ENCODE results near the gene FZR1.

Gene FZR1

DNA sequence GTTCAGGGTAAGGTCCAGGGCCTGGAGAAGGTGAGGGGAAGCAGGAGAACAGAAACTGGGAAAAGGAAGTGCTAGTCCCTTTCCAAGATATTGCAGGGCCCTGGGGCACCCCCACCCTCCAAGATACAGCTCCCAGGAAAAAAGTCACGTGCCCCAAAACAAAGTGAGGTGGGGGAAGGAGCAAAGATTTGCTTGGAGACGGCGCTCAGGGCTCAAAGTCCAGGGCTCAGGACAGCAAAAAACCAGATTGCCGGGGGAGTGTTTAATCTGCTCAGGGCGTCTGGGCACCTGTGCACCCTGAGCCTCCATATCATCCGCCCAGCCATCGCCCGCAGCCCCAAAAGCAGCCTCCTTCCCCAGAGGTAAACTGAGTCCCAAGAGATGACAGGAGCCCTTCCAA, 32.1 kb upstream of the FZR1 start:
- DNase-seq (ENCODE audit: low read depth) = no peak

GRCh38 chr19:3474614-3475013, 31.5 kb upstream of the FZR1 start:
- no peak for DNase-seq (ENCODE audit: low read depth)

DNA sequence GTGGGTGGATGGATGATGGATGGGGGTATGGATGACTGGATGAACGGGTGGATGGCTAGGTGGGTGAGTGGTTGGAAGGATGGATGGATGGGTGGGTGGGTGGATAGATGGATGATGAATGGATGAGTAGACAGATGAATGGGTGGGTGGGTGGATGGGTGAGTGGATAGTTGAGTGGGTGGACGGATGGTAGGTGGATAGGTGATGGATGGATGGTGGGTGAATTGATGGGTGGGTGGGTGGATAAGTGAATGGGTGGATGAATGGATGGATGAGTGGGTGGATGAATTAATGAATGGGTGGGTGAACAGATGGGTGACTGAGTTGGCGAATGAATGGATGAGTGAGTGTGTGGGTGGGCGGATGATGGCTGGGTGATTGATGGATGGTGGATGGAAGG, 30.7 kb upstream of the FZR1 start:
- no peak for DNase-seq (ENCODE audit: low read depth)

GRCh38 chr19:3476830-3477229, 29.3 kb upstream of the FZR1 start:
- no peak for DNase-seq (ENCODE audit: low read depth)

GRCh38 chr19:3477506-3477905, 28.6 kb upstream of the FZR1 start:
- no peak for DNase-seq (ENCODE audit: low read depth)

- no peak for DNase-seq (ENCODE audit: low read depth)
Observed at GRCh38 chr19:3477951-3478350, 28.2 kb upstream of the FZR1 start.

DNA sequence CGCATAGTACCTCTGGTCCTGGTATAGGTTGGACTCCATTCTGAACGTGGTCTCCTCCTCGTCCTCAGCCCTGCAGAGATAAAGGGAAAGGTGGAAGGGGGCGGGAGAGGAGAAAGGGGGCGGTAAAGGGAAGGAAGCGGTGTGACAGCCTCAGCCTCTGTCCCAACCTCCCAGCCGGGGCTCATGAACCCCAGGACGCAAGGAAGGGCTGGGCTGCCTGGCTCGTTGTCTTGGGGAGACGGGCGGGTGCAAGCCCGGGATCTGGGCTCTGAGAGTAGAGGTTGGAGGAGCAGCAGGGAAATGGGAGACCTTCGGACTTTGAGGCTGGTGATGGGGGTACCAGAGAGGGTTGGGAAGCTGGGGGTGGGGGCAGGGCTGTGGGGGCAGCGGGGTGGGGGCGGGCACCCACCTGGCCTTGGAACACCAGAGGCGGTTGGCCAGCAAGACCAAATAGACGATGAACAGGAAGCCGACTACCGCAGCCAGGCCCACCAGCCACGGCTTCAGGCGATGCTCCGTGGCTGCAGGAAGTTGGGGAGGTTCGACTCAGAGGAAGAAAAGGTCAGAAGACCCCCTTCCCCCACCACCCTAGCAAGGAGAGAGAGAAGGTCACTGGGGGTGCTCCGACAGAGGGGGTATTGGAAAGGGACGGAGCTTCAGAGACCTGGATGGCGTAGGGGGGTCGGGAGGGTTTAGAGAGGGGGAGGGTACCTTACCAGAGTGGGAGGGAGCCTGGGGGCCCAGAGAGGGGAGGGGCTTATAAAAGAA, 27.5 kb upstream of the FZR1 start:
- no peak for DNase-seq (ENCODE audit: low read depth)

DNA sequence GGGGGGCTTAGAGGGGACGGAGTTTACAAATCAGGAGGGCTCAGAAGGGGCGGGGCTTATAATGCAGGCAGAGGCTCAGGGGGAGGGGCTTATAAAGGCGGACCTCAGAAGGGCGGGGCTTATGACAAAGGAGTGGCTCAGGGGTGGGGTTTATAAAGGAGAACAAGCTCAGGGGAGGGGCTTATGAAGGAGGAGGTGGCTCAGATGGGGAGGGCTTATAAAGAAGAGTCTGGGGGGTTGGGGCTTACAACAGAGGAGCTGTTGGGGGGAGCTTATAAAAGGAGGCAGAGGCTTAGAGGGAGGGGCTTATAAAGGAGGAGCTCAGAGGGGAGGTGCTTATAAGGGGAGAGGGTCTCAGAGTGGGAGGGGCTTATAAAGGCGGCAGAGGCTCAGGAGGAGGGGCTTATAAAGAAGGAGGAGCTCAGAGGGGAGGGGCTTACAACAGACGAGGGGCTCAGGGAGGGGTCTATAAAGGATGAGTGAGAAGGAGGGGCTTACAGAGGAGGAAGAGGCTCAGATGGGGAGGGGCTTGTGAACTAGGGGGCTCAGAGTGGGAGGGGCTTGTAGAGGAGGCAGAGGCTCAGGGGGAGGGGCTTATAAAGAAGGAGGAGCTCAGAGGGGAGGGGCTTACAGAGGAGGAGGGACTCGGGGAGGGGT, 26.8 kb upstream of the FZR1 start:
- DNase-seq (ENCODE audit: low read depth) = no peak

- DNase-seq (ENCODE audit: low read depth) = no peak
Observed at GRCh38 chr19:3479834-3480215, 26.3 kb upstream of the FZR1 start.

- no peak for DNase-seq (ENCODE audit: low read depth)
Observed at GRCh38 chr19:3480383-3481091, 25.6 kb upstream of the FZR1 start, which contains the start of gene SMIM24. SMIM24 (minus strand) TSS chr19:3480525; CDS start chr19:3480463, 62 bp downstream.

DNA sequence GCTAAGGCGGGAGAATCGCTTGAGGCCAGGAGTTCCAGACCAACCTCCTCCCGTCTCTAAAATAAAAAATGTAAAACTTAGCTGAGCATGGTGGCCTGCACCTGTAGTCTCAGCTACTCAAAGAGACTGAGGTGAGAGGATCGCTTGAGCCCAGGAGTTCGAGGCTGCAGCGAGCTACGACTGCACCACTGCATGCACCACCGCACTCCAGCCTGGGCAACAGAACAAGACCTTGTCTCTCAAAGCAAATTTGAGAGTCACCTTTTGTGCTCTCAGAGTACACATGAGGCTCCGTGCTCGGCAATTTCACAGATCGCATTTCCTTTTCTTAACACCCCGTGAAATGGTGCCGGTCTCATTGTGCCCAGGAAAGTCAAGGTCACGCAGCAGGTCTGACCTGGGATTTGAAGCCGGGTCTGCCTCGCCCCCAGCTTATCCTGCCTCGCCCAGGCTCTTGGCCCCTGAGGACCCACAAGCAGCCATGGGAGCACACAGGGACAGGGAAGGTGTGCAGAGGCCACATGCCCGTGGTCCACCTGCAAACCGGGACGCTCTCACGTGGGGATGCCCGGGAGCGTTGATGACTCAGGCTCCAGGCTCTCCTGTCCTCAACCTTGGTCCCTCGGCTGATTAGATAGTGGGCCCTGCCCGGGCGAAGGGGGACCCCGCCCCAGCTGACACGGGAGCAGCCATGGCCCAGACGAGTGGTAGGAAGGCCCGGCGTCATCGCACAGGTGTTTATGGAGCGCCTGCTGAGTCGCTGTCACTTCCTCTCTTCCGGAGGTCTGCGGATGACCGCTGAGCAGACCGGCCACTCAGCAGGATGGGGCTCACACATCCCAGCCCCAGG, 24.6 kb upstream of the FZR1 start:
- DNase-seq (ENCODE audit: low read depth) = no peak

- no peak for DNase-seq (ENCODE audit: low read depth)
Observed at GRCh38 chr19:3482507-3483225, 23.4 kb upstream of the FZR1 start.

GRCh38 chr19:3483226-3483628, 22.9 kb upstream of the FZR1 start, which contains the start of gene SMIM44:
SMIM44 (minus strand) TSS chr19:3483441; CDS start chr19:3483403, 38 bp downstream.
- DNase-seq (ENCODE audit: low read depth) = no peak

DNA sequence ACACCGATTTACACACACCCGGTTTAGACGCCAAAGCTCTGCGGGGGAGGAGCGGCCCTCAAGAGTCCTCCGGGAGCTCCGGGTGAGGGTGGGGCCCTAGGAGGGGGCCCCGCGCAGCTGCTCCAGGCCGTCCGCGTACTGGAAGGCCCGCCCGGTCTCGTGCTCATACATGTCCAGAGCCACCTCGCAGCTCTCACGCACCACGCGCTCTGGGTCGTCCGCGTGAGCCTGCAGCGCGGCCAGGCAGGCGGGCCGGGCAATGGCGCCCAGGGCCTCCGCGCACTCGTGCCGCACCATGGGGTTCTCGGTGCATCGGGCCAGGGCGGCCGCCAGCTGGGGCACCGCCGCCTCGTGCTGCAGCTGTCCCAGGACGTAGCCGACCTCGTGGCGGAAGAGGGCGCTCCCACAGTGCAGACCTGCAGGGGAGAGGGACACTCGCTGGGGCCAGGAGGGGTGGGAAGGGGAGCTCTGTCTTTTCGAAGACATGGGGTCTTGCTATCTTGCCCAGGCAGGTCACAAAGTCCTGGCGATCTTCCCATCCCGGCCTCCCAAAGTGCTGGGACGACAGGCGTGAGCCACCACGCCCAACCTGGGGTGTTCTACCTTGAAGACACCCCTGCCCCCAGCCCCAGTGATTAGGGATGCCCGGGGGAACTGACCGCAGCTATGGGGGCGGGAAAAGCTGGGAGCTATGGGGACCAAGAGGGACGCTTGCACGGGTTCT, 14.6 kb upstream of the FZR1 start:
- no peak for DNase-seq (ENCODE audit: low read depth)

GRCh38 chr19:3492131-3492839, 13.8 kb upstream of the FZR1 start:
- DNase-seq (ENCODE audit: low read depth) = no peak

DNA sequence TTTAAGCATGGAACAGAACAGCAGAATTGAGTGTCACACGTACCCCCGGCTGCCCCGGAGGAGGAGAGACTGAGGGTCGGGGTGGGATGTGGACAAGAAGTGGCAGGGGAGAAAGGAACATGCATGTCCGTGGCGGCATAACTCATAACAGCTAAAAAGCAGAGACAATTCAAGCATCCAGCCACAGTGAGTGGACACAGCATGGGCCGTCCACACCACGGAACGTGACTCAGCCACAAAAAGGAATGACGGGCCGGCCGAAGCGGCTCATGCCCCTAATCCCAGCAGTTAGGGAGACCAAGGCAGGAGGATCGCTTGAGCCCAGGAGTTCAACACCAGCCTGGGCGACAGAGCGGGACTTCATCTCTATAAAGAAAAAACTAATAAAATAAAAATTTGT, 13.2 kb upstream of the FZR1 start:
- no peak for DNase-seq (ENCODE audit: low read depth)

DNA sequence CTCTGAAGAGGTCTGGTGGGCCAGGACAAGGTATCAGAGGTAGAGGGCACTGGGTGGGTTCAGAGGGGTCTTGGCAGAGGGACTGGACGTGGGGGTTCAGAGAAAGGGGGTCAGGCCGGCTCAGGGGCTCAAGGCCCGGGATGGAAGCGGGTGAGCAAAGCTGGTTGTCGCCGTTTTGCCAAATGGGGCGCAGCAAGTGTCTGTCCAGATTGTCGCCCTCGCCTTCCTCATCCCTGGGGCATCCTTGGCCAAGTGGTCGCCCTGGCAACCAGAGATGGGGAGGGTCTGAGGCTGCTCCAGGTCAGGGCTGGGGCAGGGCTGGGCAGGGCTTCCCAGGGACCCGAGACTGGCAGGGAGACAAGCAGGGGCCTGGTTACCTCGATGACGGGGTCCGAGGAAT, 12.5 kb upstream of the FZR1 start:
- DNase-seq (ENCODE audit: low read depth) = no peak

DNA sequence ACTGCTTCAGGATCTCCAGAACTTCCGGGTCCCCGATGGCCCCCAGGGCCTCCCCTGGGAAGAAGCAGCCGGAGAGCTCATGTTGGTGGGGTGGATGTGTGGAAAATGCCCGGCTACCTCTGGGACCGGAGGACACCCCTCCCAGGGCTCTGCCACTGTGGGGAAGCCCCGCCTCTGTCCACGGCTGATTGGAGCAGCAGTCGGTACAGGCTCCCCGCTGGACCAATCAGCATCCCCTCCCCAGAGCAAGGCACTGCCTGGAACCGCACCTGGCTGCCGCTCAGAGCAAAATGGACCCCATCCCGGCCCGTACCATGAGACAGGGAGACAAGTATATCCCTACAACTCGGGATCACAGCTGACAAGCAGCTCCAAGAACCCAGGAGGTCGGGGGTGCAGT, 12.1 kb upstream of the FZR1 start:
- DNase-seq (ENCODE audit: low read depth) = no peak

GRCh38 chr19:3494559-3494958, 11.6 kb upstream of the FZR1 start:
- no peak for DNase-seq (ENCODE audit: low read depth)
